Heart right ventricle (tissue), 16 donors: ENCODE results near the gene KIF1A. TPM values are rescaled to one million over a fixed set of nuclear protein-coding genes. Genes with fewer than 3 reads are reported as not detected.

ENCODE experiments used
- ATAC-seq, 8 donors: fragments of 200-7000 bp; cut with Tn5 transposase; one replicate each; pipeline ENCODE4 v1.9.1; 2020; ENCODE audit warnings: mild to moderate bottlenecking in 8 of 8, moderate library complexity in 8 of 8, moderate number of reproducible peaks in 1 of 8
- DNase-seq, 2 donors: peaks; one replicate each; pipeline ENCODE4 v3.0.0-alpha.2; 2020
- H3K27ac ChIP-seq, 10 donors: fragments of 200-600 bp; sonication (generic) in 2 of 10; one replicate each; pipeline versions ENCODE4 v1.5.0 to v1.8.0; 2020 to 2022; ENCODE audit warnings: mild to moderate bottlenecking in 3 of 10
- H3K27me3 ChIP-seq, 7 donors: fragments of 200-600 bp; one replicate each; pipeline ENCODE4 v1.8.0; 2021 to 2022; ENCODE audit warnings: mild to moderate bottlenecking in 2 of 7
- H3K36me3 ChIP-seq, 9 donors: fragments of 200-600 bp; sonication (generic) in 1 of 9; one replicate each; pipeline versions ENCODE4 v1.5.0 to v1.8.0; 2020 to 2022; ENCODE audit warnings: mild to moderate bottlenecking in 2 of 9
- H3K4me1 ChIP-seq, 9 donors: fragments of 200-600 bp; sonication (generic) in 1 of 9; one replicate each; pipeline versions ENCODE4 v1.5.0 to v1.8.0; 2020 to 2022; ENCODE audit warnings: mild to moderate bottlenecking in 4 of 9
- H3K4me3 ChIP-seq, 10 donors: fragments of 200-600 bp; sonication (generic) in 2 of 10; one replicate each; pipeline versions ENCODE4 v1.5.0 to v1.8.0; 2020 to 2022; ENCODE audit warnings: mild to moderate bottlenecking in 7 of 10, moderate library complexity in 2 of 10
- H3K9me3 ChIP-seq, 11 donors: fragments of 200-600 bp in 10 of 11; sonication (generic) in 2 of 11; one replicate each; pipeline versions ENCODE4 v1.5.0 to v1.8.0; 2013 to 2022; ENCODE audit warnings: mild to moderate bottlenecking in 2 of 11, control low read depth in 1 of 11, moderate library complexity in 1 of 11
- CTCF ChIP-seq, 9 donors: fragments of 200-600 bp; sonication (generic) in 2 of 9; IDR thresholded peaks; one replicate each; pipeline versions ENCODE4 v1.5.0 to v1.8.0; 2021 to 2022; ENCODE audit warnings: antibody characterized with exemption in 9 of 9, mild to moderate bottlenecking in 5 of 9, moderate library complexity in 1 of 9
- WGBS, 2 donors: extraction: QIAGEN DNeasy Blood & Tissue Kit; methylation state at CpG; one replicate each; pipeline ENCODE4 v1.1.7; 2013; ENCODE audit warnings: inconsistent platforms in 1 of 2; 5-methylcytosine and 5-hydroxymethylcytosine counted together
- intact Hi-C, 10 donors: fragments of 100-400 bp; cut with DNase I; formaldehyde crosslinking; loops; one replicate each; pipeline versions ENCODE4 v1.11.1 to v1.14.2; 2022
- polyA plus RNA-seq, 2 donors: library from polyadenylated mRNA; stranded (reverse); fragments of 200-250 nt; gene quantifications; one replicate each; pipeline ENCODE4 v1.2.3, GENCODE V29; 2013
- total RNA-seq, 10 donors: library from RNA; stranded (reverse); fragmentation: NEBNext Ultra II Directional in 3 of 10; extraction: Animal tissue kit (Norgen Biotek cat#: 25700) in 3 of 10; gene quantifications; one replicate each; pipeline versions ENCODE4 v1.2.1 to v1.2.4, GENCODE V29; 2021 to 2023
- donor health status: Arrhythmogenic right ventricular cardiomyopathy.
- donor health status: ischemic (EF 13 %, LVEDD 7.1; RV severe dilation, severe dysfunction).
- donor health status: healthy with polysubstance abuse.
- donor health status: DM: no; HTN: yes; CAD: no.
- donor health status: DM: no; HTN: no; CAD: no.
- donor health status: ischemic (EF 25% LVEDD 6.9; RV normal size, moderate dysfunction).
- donor health status: ischemic (EF 25% LVEDD 5.7; RV mildly dilated, moderate dysfunction).
- donor health status: healthy.
- donor health status: DM: yes; HTN: yes; CAD: no.
- donor health status: Ischemic cardiomyopathy.
- donor health status: ischemic (EF 35%, LVEDD 5.7; RV mildly dilated, moderate dysfunction).
- donor health status: nonischemic (EF 11% LVEDD 7.7; RV severe dilation, severe dysfunction).
- donor health status: DM: yes; HTN: yes; CAD: no.
- donor health status: PGD.
- donor health status: ischemic (EF 29% LVEDD 5.4; RV normal size, mild dysfunction).
- donor health status: nonischemic (EF 23%, LVEDD 6.1; RV moderate dilation, normal function).

The KIF1A gene
- total and polyA plus RNA-seq, 12 donors: 0.37 to 21.4 (median 1.4) TPM

- Histone ChIP-seq H3K36me3 (no peaks in the 10 kb centered on the region), H3K9me3 (peaks cover 0 to 11% (median 0%) of the 10 kb centered on the region in 11 donors), H3K27ac (no peak overlapping the region), H3K4me1 (peaks cover 0 to 23% (median 19%) of the 10 kb centered on the region in 9 donors), H3K27me3 (peaks cover 23 to 89% (median 86%) of the 10 kb centered on the region in 7 donors), H3K4me3 (no peak overlapping the region)
- no peak for DNase-seq
- ATAC-seq: no peak
- intact Hi-C loops: no loop called here
- no peak for TF ChIP-seq CTCF (IDR thresholded peaks at IDR 0.05)
- WGBS, 2 donors: 21 to 32% methylated on average over 7 of the region's 7 CpGs
Measured at GRCh38 chr2:240821429-240821778, 1.4 kb upstream of the KIF1A start.

- ATAC-seq: no peak
Measured at GRCh38 chr2:240820607-240821428, 799 bp upstream of the KIF1A start.

GRCh38 chr2:240819126-240819857, 727 bp downstream of the KIF1A start:
- 0 to 1% methylated on average over 61 to 81 of the region's 81 CpGs for WGBS, 2 donors
- TF ChIP-seq CTCF (IDR thresholded peaks at IDR 0.05): no peak
- H3K9me3 ChIP-seq: peaks cover 0 to 18% (median 0%) of the 10 kb centered on the region in 11 donors
- no peak for DNase-seq
- no peak overlapping the region for H3K27ac ChIP-seq
- peak in 1 of 8 donors; percentile 11 for ATAC-seq
- peaks cover 0 to 23% (median 19%) of the 10 kb centered on the region in 9 donors for H3K4me1 ChIP-seq
- H3K36me3 ChIP-seq: no peaks in the 10 kb centered on the region
- peaks cover 23 to 74% (median 67%) of the 10 kb centered on the region in 7 donors for H3K27me3 ChIP-seq
- intact Hi-C loops: no loop called here
- peak overlapping the region in 9 of 10 donors; percentile 16 to 46 (median 34) for H3K4me3 ChIP-seq

More at GRCh38 chr2:240820607-240821428, 799 bp upstream of the KIF1A start:
- peaks cover 0 to 11% (median 0%) of the 10 kb centered on the region in 11 donors for H3K9me3 ChIP-seq
- no peaks in the 10 kb centered on the region for H3K36me3 ChIP-seq
- peaks cover 0 to 23% (median 19%) of the 10 kb centered on the region in 9 donors for H3K4me1 ChIP-seq
- peaks cover 23 to 83% (median 80%) of the 10 kb centered on the region in 7 donors for H3K27me3 ChIP-seq
- DNase-seq: no peak
- WGBS, 2 donors: 1 to 3% methylated on average over 54 to 64 of the region's 64 CpGs
- H3K4me3 ChIP-seq: peak overlapping the region in 6 of 10 donors; percentile 3 to 34 (median 23)
- intact Hi-C loops: no loop called here
- H3K27ac ChIP-seq: no peak overlapping the region
- no peak for TF ChIP-seq CTCF (IDR thresholded peaks at IDR 0.05)
